ENCODE results near the gene TTLL12.

Gene TTLL12

DNA sequence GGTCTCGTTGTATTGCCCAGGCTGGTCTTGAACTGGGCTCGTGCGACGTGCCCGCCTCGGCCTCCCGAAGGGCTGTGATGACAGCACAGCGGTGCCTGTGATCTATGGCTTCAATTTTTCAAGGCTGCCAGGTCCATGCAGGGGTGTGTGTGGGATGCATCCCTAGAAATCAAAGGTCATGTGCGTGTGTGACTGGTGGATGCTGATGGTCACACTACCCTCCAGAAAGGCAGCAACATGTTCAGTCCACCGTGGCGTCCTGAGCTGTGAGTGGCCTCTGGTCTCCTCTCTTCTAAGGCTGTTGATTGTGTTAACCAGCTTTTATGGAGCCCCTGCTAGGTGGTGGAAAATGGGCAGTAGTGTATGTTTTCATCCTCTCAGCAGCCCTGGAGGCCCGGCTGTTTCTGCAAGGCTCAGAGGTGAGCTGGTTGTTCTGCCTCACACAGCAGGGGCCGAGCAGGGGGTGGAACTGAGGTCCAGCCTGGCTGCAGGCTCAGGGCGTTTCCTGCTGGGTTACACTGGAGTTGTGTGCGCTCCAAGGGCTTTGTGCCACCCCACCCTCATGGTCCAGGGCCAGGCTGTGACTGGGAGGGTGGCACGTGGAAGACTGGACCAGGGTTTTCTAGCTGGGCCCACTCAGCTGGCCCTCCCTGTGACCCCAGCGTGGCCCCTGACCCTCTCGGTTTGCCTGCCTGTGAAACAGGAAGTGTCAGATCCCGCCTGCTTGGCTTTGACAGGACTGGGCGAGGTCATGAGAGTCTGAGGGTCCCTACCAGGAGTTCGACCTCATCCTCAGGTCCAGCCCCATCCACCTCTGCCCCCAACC lies 68.7 kb downstream of the TTLL12 start:
- no peak for DNase-seq

- no peak for DNase-seq
Observed at GRCh38 chr22:43116932-43117331, 70.0 kb downstream of the TTLL12 start.

All from NCI-H1048 (cell line).